Measurements from ENCODE around the gene NR3C1.

GRCh38 chr5:143376911-143377813, 26.3 kb downstream of the NR3C1 start:
- TF ChIP-seq EZH2 (optimal IDR thresholded peaks at IDR 0.05; ENCODE audit: low read depth, low read length) = no peak
- TF ChIP-seq CTCF (IDR thresholded peaks at IDR 0.05; ENCODE audit: low read length) = no peak
- no peak for TF ChIP-seq EZH2phosphoT487 (IDR thresholded peaks at IDR 0.05; ENCODE audit: low read length)
